Globus pallidus (tissue), 1 donor: ENCODE results near the gene LINS1.
A peak's percentile ranks its signal among the peaks of the same experiment; 100 is the strongest.

Experiments
- DNase-seq: peaks from one replicate; pipeline ENCODE4 v3.0.0-alpha.2; 2015; ENCODE audit warnings: low spot score

LINS1 gene, protein sequence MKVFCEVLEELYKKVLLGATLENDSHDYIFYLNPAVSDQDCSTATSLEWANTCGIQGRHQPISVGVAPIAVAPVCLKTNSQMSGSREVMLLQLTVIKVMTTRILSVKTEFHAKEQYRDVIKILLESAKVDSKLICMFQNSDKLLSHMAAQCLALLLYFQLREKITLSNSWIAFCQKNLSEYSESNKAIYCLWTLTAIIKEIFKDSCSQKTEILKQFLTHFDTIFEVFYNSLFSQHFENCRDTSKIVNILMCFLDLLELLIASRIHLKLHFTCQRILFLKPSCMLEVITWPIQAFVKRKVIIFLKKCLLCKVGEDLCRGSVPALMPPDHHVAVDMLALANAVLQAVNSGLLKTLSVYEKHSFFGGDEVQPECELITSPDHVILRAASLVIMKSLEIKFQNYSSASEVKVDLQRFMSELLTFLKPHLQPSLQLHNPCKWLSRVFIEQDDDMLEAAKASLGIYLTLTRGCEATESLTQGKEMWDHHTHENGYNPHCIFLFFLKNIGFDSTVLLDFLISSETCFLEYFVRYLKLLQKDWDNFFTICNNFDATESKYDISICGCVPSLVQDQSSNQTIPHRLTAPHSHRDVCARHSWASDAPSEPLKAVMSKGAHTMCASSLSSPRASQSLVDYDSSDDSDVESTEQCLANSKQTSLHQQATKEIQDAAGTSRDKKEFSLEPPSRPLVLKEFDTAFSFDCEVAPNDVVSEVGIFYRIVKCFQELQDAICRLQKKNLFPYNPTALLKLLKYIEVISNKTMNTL

DNA sequence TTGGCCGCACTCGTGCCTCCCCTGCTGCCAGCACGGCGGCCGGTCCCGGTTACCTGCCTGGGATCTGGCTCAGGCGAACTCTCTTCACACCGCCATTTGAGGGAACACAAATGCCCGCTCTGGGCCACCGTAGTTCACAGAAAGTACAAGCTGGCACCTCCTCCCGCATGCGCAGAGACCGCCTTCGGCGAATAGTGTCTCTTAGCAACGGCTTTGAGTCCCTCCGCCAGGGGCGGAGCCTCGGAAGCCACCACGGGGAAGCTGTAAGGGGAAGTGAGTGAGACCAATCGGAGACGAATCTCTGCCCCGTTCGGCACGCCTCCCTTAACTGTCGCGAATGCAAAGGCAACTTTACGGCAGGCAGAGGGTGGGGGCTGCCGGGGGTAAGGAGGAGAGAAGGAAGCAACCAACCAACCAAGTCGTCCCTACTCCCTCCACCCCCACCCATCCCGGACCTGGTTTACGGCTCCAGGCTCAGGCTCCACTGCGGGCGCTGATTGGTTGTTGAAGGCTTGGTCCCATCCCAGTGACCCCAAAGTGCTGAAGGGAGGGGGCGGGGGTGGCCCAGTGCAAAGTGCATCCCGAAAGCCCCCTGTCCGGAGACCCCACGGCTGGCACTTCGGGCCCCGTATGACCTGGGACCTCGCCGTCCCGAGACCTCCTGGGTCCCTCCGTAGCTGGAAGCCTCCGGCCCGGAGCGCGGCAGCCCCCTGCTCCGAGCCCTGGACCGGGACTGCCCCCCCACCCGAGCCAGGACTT is at the start of gene LINS1, which contains the start of gene ASB7:
Gene LINS1 (minus strand): TSS at position 121 of the 759 bp plus-strand sequence. CDS start 21,342 bp downstream, outside the sequence.
Gene ASB7 (plus strand): TSS at position 526 of the 759 bp plus-strand sequence. CDS start 9,628 bp downstream, outside the sequence.
- peak; percentile 100 for DNase-seq

GRCh38 chr15:100651253-100651652 is 49.3 kb upstream of the LINS1 start:
- DNase-seq = no peak

- DNase-seq = no peak
These were observed 48.7 kb upstream of the LINS1 start for GRCh38 chr15:100650685-100651084.

DNA sequence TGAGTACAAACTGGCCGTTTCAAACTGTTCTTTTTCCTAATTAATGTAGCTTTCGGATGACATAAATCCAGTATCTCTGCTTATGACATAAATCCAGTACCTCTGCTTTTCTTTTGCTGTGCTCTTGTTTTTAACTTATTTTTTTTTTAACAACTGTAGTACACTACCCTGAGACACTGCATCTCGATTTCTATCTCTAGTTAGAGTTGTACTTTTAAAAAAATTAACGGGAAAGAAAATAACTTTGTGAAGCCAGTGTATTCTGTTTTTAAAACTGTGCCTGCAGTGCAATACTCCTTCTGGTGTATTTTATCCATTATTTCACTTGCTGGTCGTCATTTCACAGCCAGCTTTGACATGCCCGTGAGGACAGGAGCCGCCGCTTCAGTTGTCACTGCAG is 47.0 kb upstream of the LINS1 start:
- DNase-seq = no peak

DNA sequence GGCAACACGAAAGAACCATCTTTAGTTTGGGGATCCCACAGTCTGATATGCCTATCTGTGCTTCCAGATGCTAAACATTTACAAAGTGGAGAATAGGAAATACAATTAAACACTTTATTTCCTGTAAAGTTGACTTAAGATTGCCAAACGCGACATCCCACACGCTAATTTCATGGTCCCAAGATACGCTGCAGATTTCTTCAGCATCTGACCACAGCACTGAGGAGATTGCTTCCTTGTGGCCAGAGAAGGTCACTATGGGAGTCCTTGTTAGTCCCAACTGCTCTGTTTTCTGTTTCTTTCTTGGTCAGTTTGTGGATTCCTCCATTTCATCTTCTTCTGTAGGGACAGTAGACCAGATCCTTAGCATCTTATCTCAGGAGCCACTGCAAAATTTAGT is 43.7 kb upstream of the LINS1 start:
- DNase-seq = no peak

GRCh38 chr15:100642950-100643338 is 41.0 kb upstream of the LINS1 start:
- DNase-seq = no peak

DNA sequence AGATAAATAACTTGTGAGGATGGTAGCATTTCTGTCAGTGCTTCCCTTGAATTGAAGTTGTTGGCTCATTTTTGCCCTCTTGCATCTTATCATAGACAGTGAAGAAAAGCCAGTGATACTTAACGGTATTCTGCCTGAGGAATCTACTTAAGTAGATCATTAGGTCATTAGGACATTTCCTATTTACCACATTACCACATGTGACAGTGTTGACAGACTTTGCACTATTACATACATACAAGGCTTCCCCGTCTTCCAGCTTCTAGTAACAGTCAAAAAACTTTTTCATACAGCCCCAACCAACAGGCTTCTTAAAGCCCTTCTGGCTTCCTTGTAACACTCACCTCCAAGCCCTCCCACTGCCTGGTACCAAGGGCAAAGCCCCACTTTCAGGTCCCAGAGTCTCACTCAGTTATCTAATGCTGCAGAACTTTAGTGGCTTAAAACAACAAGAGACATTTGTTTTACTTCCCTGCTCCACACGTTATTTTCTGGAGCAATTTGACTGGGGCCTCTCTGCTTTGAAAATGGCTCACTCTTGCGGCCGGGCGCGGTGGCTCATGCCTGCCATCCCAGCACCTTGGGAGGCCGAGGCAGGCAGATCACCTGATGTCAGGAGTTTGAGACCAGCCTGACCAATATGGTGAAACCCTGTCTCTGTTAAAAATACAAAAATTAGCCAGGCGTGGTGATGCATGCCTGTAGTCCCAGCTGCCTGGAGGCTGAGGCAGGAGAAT is 40.4 kb upstream of the LINS1 start:
- no peak for DNase-seq

- DNase-seq = no peak
These were observed 36.3 kb upstream of the LINS1 start for GRCh38 chr15:100638177-100638730.

DNA sequence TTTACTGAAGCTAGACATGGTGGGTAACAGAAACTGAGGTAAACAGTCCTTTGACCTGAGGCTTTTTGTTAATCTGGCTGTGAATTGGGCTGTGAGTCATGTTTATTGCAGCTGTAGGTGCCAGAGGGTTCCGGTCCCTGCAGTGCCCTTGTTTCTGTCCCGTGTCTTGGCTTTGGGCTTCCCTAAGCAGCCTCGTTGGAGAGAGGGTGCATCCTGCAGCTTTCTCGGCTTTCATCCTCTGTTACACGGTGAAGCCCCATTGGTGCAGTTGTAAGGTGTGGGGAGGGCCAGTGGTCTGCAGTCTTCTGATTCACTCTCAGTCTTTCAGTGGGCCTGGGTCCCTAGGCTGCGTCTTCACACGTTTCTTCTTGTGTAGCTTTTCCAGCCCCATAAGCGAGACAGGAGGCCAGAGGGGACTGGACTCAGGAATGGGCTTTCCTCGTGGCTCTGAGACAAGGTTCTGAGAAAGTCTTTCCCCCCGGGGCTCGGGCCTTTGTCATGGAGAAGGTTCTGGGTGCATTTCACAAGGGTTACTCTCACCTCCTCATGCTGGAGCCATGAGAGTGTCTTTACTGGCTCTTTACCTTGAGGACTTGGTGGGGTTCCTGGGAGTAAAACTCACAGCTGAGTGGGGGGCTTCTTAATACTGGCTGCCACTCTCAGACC is 33.6 kb upstream of the LINS1 start:
- DNase-seq = no peak

- no peak for DNase-seq
These were observed 31.7 kb upstream of the LINS1 start for GRCh38 chr15:100633763-100634075.

DNA sequence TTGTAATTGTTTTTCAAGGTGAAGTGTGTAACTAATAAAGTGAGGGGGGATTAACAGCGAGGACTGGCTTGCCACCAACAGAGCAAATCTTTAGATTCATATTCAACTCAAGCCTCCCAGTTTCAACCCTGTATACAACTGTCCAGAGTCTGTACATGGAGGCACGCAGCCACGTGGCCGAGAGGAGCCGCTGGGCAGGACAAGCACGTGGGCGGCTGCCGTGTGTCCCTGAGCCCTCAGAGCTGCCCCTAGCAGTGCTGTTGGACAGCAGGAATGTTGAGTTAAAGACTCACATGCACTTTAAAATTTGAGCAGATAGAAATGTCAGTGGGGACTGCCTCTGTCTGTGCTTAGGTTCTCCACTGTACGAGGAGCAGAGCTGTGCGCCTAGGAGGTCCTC is 29.8 kb upstream of the LINS1 start:
- no peak for DNase-seq

GRCh38 chr15:100628746-100629145 is 26.8 kb upstream of the LINS1 start:
- DNase-seq = no peak

DNA sequence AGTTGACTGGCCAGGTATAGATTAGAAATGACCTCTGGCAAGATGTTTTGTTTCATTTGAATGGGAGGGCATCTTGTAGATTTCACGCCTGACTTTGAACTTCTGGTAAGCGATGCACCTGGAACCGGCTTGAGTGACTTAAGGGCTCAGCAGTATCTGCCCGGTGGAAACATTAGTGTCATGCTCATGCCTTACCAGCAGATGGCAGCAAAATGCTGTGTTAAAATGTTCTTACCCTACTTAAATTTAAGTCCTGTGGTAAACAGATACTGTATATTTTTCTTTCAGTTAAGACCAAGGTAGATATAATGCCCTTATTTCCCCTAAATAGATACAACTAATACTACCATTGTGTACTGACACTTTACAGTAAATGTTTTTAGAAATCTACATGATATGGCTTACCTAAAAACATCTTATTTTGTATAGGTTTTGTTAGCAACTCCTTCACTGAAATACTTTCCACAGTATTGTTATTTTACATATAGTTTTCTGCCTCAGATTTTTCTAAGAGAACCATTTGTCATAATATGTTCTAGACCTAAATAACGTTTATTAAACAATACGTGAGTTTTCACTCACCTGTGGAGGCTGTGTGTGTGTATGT is 25.9 kb upstream of the LINS1 start:
- DNase-seq = peak; percentile 73

DNA sequence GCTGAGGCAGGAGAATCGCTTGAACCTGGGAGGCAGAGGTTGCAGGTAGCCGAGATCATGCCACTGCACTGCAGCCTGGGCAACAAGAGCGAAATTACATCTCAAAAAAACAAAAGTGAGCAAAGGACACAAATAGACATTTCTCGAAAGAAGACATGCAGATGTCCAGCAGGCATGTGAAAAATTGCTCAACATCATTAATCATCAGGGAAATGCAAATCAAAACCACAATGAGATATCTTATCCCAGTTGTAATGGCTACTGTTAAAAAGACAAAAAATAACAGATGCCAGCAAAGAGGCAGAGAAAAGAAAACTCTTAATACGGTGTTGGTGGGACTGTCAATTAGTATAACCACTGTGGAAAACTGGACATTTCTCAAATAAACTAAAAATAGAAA is 21.3 kb upstream of the LINS1 start:
- no peak for DNase-seq

GRCh38 chr15:100616700-100617099 is 14.7 kb upstream of the LINS1 start:
- DNase-seq = no peak

- DNase-seq = no peak
These were observed 13.8 kb upstream of the LINS1 start for GRCh38 chr15:100615801-100616200.

GRCh38 chr15:100614918-100615317 is 12.9 kb upstream of the LINS1 start:
- no peak for DNase-seq

- no peak for DNase-seq
These were observed 12.4 kb upstream of the LINS1 start for GRCh38 chr15:100614336-100614735.

DNA sequence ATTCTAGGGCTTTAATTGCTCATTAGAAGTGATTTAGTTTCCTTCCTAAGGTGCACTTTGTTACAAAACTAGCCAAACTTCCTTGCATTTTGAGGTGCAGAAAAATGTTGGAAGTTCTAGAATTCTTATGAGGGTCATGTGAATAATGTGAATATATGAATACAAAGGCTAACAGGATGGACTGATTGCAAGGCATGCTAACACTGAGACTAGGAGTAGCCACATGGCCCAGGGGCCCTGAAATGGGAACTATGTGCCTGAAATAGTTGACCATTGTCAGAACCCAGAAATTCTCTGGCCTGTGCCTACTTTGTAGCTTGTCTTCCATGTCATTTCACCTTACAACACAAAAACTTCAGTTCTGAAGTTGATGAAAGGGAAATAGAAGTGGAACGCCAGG is 11.2 kb upstream of the LINS1 start:
- DNase-seq = no peak

DNA sequence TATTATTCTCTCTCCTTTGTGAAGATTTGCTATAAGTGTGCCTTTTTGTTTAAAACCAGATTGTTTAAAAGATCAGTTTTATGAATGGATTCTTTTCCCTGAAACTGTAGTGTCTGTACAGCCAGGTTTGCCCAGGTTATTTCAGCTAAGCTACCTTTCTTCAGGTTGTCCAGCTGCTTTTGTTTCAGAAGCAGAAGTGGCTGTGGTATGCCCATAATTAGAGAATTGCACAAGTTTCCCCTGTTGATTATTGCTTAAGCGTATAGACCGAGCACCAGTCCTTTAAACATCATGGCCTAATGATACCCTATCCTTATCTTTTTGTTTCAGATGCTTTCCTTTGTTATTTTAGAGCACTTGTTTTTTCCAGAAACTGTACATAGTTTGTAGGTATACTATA is 10.6 kb upstream of the LINS1 start:
- DNase-seq = no peak
